Measurements from ENCODE around the gene PLCG2.

The PLCG2 gene

DNA sequence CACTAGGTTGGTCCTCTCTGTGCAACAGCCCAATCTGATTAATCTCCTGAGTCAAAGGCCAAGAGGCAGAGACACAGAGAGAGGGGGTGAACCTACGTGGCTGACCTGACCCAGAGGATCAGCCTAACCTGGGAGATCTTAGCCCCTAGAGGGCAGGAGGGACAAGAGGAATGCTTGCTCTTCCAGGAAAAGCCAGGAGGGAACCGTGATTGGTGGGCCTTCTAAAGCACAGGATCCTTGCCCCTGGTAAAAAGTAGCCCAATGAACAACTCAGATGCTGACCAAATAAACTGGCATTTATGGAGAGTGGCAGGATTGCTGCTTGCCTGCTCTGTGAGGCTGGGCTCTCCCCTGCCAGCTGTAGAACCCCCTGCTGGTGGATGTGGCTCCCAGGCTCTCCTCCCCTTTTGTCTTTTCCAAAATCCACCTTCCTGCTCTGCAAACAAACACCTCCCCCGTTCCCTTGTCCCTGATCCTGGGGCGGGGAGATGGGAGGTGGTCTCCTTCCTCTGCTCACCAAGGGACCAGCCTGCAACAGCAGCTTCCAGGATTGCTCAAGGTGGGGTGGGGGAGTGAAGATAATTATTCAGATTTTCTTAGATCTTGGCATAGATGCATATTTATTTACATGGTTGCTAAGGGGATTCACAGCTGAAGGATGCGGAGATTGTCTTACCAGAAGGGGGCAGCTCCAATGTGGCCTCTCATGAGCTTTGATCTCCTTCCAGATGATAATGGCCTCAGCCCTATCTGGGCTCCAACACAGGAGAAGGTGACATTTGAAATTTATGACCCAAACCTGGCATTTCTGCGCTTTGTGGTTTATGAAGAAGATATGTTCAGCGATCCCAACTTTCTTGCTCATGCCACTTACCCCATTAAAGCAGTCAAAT is 160.3 kb downstream of the PLCG2 start:
- Histone ChIP-seq H3K36me3 (ENCODE audit: control insufficient read depth, insufficient read depth, low read length) (no peaks in the 10 kb centered on the region), H3K27ac (ENCODE audit: low read depth, low read length) (no peak overlapping the region), H3K27me3 (ENCODE audit: control insufficient read depth, insufficient read depth, low read length) (no peaks in the 10 kb centered on the region), H3K4me1 (ENCODE audit: control insufficient read depth, insufficient read depth, low read length) (no peaks in the 10 kb centered on the region), H3K4me3 (ENCODE audit: low read length) (no peak overlapping the region), H3K9ac (ENCODE audit: low read length) (no peak overlapping the region)

DNA sequence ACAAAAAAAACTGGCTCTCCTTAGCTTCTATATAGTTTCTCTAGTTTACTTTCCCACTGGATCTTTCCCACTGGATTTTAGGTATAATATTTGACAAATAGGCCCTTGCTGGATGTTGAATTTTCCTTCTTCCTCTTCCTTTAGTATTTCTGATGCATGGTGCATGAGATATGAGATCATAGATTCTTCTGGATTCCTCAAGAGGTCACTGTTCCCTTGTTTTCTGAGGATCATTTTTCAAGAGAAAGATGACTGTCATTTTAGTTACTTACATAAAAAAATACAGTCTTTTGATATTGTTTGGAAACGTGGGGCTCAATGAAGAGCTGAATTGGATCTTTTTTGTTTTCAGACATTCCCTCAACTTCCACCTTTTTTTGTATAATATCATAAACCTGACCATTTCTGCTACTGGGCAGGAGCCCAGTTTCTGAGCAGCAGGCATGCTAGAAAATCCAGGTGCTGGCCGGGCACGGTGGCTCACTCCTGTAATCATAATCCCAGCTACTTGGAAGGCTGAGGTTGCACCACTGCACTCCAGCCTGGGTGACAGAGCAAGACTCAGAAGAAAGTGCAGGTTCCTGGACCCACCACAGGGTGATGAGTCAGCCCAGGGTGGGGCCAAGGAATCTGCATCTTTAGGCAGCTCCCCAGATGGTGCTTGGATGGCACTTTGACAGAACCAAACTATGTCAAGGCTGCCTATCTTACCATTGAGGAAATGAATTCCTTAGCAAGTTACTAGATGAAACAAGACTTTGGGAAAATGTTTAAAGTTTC is 161.9 kb downstream of the PLCG2 start:
- Histone ChIP-seq H3K27ac (ENCODE audit: low read depth, low read length) (no peak overlapping the region), H3K4me3 (ENCODE audit: low read length) (no peak overlapping the region), H3K4me1 (ENCODE audit: control insufficient read depth, insufficient read depth, low read length) (no peaks in the 10 kb centered on the region), H3K9ac (ENCODE audit: low read length) (no peak overlapping the region), H3K36me3 (ENCODE audit: control insufficient read depth, insufficient read depth, low read length) (no peaks in the 10 kb centered on the region), H3K27me3 (ENCODE audit: control insufficient read depth, insufficient read depth, low read length) (no peaks in the 10 kb centered on the region)

DNA sequence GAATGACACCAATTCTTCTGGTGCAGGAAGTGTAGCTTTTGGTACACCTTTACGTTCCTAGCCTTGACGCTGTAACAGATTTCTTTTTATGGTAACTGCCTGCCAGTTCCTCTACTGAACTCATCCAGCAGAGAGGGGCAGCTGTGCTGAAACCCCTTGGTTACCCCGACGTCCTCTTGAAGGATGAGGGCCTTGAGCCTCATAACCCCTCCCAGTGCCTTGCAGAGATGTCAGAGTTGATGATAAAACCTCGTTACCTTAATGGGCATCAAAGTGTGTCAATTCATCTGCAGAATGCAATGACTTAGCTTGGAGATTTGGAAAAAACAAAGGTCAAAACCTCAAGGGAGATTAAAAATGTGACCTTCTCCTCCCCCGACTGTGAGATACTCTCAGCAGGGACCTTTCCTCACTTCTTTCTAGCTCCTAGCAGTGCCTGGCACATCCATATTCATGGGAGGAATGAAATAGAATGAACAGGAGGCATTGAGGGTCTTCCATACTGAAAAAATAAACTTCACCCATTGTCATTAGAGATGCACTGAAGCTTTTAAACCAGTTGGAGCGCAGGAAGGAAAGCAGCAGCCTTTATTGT is 163.0 kb downstream of the PLCG2 start:
- Histone ChIP-seq H3K4me1 (ENCODE audit: control insufficient read depth, insufficient read depth, low read length) (no peaks in the 10 kb centered on the region), H3K9ac (ENCODE audit: low read length) (no peak overlapping the region), H3K4me3 (ENCODE audit: low read length) (no peak overlapping the region), H3K27ac (ENCODE audit: low read depth, low read length) (no peak overlapping the region), H3K27me3 (ENCODE audit: control insufficient read depth, insufficient read depth, low read length) (no peaks in the 10 kb centered on the region), H3K36me3 (ENCODE audit: control insufficient read depth, insufficient read depth, low read length) (no peaks in the 10 kb centered on the region)

DNA sequence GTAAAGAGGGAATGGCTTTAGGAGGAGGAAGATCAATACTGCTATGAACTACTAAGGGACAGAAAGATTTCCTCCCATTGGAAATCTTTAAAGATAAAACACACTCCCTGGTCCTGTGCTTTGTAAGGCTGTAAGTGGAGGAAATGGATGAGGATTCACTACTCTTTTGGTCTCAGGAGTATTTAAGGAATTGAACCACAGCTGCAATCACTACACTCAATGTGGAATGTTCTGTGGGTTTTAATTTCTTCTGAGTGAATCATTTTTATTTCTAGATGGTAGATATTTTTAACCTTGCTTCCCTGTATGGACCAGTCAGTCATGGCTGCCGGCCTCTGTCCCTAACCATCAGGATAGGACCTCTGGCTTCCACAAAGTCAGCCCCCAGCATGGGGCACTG is 166.6 kb downstream of the PLCG2 start:
- Histone ChIP-seq H3K9ac (ENCODE audit: low read length) (no peak overlapping the region), H3K27ac (ENCODE audit: low read depth, low read length) (no peak overlapping the region), H3K27me3 (ENCODE audit: control insufficient read depth, insufficient read depth, low read length) (no peaks in the 10 kb centered on the region), H3K4me1 (ENCODE audit: control insufficient read depth, insufficient read depth, low read length) (no peaks in the 10 kb centered on the region), H3K4me3 (ENCODE audit: low read length) (no peak overlapping the region), H3K36me3 (ENCODE audit: control insufficient read depth, insufficient read depth, low read length) (no peaks in the 10 kb centered on the region)

DNA sequence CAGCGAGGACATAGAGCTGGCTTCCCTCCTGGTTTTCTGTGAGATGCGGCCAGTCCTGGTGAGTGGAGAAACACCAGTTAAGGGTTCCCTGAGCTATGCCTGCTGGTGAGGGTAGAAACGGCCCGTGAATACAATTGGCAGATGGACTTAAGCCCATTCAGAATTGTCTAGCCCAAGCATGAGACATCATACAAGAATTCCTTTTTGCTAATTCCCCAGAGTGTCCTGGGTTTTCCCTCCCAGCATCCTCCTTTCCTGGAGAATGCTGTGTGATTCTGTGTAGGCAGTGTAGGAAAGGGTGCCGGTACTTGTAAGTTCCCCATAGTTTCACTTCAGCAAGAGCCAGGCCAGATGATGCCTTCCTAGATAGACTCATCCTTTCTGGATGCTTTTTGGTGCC is 167.1 kb downstream of the PLCG2 start:
- Histone ChIP-seq H3K27me3 (ENCODE audit: control insufficient read depth, insufficient read depth, low read length) (no peaks in the 10 kb centered on the region), H3K9ac (ENCODE audit: low read length) (no peak overlapping the region), H3K36me3 (ENCODE audit: control insufficient read depth, insufficient read depth, low read length) (no peaks in the 10 kb centered on the region), H3K27ac (ENCODE audit: low read depth, low read length) (no peak overlapping the region), H3K4me1 (ENCODE audit: control insufficient read depth, insufficient read depth, low read length) (no peaks in the 10 kb centered on the region), H3K4me3 (ENCODE audit: low read length) (no peak overlapping the region)

DNA sequence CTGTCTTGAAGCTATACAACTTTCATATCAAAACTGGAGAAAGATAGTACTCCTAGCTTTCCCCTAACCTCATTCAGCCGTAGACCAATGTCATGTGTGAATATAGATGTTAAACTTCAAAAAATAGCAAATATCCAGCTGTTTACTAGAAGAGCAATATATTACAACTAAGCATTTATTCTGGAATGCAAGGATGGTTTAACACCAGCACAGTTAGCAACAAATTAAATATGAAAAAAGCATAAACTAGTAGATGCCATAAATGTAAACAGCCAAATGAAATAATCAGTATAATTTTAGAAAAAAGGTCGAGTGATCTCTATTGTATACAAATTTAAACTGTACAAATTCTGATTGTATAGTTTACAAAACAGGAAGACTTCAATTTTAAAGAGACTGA is 172.5 kb downstream of the PLCG2 start:
- H3K36me3 ChIP-seq (ENCODE audit: control insufficient read depth, insufficient read depth, low read length): no peaks in the 10 kb centered on the region
- no peak overlapping the region for H3K4me3 ChIP-seq (ENCODE audit: low read length)
- no peaks in the 10 kb centered on the region for H3K27me3 ChIP-seq (ENCODE audit: control insufficient read depth, insufficient read depth, low read length)
- no peaks in the 10 kb centered on the region for H3K4me1 ChIP-seq (ENCODE audit: control insufficient read depth, insufficient read depth, low read length)
- H3K9ac ChIP-seq (ENCODE audit: low read length): no peak overlapping the region
- no peak overlapping the region for H3K27ac ChIP-seq (ENCODE audit: low read depth, low read length)

DNA sequence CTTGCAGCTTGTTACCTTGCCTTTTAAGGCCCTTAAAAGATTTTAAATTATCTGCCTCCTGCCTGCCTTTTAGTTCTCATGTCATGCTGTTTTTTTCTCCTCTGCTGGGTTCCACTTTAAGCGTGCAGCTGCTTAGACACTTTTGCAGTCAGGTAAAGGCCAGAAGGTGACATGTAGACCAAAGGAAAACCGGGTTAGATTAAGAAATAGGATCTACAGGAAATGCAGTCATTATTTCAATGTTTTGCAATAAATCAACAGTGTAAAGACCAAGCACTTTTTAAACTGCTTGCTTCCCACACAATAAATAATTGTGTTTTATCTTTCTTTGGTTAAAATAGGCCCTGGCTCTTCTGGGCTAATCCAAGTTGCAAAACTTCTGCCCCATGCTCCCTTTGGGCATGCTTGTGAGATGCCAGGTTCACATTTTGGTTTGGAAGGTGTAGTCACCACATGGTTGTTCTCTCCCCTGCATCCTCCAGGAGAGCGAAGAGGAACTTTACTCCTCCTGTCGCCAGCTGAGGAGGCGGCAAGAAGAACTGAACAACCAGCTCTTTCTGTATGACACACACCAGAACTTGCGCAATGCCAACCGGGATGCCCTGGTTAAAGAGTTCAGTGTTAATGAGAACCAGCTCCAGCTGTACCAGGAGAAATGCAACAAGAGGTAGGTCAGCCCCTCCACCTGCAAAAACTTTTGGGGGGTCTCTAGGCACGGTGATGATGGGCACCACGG is 177.3 kb downstream of the PLCG2 start:
- H3K4me3 ChIP-seq (ENCODE audit: low read length): no peak overlapping the region
- no peak overlapping the region for H3K9ac ChIP-seq (ENCODE audit: low read length)
- H3K36me3 ChIP-seq (ENCODE audit: control insufficient read depth, insufficient read depth, low read length): peaks cover 5% of the 10 kb centered on the region
- no peaks in the 10 kb centered on the region for H3K4me1 ChIP-seq (ENCODE audit: control insufficient read depth, insufficient read depth, low read length)
- no peaks in the 10 kb centered on the region for H3K27me3 ChIP-seq (ENCODE audit: control insufficient read depth, insufficient read depth, low read length)
- no peak overlapping the region for H3K27ac ChIP-seq (ENCODE audit: low read depth, low read length)

DNA sequence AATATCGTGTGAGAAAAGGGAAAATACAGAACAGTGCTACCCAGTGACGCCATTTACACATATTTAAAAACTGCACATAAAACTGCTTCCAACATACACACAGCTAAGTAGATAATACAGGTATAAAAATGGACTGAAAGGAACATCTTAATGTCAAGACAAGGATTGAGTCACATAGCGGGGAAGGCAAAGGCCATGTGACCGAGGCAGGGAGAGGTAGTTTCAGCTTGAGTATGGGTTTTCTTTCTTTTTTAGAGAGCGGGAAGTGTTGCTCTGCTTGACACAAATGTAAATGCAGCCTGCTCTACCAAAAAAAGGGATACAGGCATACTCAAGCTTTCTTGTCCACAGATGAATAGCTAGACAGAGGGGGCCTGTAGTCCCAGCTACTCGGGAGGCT is 185.7 kb downstream of the PLCG2 start:
- Histone ChIP-seq H3K27ac (ENCODE audit: low read depth, low read length) (no peak overlapping the region), H3K4me1 (ENCODE audit: control insufficient read depth, insufficient read depth, low read length) (no peaks in the 10 kb centered on the region), H3K4me3 (ENCODE audit: low read length) (no peak overlapping the region), H3K36me3 (ENCODE audit: control insufficient read depth, insufficient read depth, low read length) (no peaks in the 10 kb centered on the region), H3K27me3 (ENCODE audit: control insufficient read depth, insufficient read depth, low read length) (no peaks in the 10 kb centered on the region), H3K9ac (ENCODE audit: low read length) (no peak overlapping the region)

DNA sequence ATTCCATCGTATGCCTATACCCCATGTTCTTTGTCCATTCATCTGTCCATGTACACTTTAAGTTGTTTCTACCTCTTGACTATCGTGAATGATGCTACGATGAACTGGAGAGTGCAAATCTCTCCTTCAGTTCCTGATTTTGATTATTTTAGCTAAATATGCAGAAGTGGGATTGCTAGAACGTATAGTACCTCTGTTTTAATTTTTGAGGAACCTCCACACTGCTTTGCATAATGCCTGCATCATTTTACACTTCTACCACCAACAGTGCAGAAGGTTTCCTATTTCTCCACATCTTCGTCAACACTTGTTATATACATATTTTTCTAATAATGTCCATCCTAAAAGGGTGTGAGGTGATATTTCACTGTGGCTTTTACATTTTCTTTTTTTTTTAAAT is 188.3 kb downstream of the PLCG2 start:
- no peaks in the 10 kb centered on the region for H3K4me1 ChIP-seq (ENCODE audit: control insufficient read depth, insufficient read depth, low read length)
- no peaks in the 10 kb centered on the region for H3K27me3 ChIP-seq (ENCODE audit: control insufficient read depth, insufficient read depth, low read length)
- H3K4me3 ChIP-seq (ENCODE audit: low read length): no peak overlapping the region
- no peak overlapping the region for H3K27ac ChIP-seq (ENCODE audit: low read depth, low read length)
- H3K36me3 ChIP-seq (ENCODE audit: control insufficient read depth, insufficient read depth, low read length): no peaks in the 10 kb centered on the region
- no peak overlapping the region for H3K9ac ChIP-seq (ENCODE audit: low read length)

DNA sequence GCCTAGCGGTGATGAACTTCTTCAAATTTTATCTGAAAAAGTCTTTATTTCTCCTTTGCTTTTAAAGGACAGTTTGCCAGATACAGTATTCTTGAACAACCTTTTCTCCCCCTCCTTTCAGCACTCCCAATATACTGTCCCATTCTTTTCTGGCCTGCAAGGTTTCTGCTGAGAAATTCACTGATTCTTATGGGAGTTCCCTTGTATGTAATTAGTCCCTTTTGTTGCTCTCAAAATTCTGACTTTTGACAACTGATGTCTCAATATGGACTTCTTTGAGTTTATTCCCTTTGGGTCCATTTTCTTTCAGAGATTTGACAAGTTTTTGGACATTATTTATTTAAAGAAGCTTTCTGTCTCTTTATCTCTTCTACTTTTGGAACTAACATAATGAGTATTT is 192.8 kb downstream of the PLCG2 start:
- Histone ChIP-seq H3K9ac (ENCODE audit: low read length) (no peak overlapping the region), H3K27ac (ENCODE audit: low read depth, low read length) (no peak overlapping the region), H3K27me3 (ENCODE audit: control insufficient read depth, insufficient read depth, low read length) (no peaks in the 10 kb centered on the region), H3K4me3 (ENCODE audit: low read length) (no peak overlapping the region), H3K4me1 (ENCODE audit: control insufficient read depth, insufficient read depth, low read length) (no peaks in the 10 kb centered on the region), H3K36me3 (ENCODE audit: control insufficient read depth, insufficient read depth, low read length) (no peaks in the 10 kb centered on the region)

DNA sequence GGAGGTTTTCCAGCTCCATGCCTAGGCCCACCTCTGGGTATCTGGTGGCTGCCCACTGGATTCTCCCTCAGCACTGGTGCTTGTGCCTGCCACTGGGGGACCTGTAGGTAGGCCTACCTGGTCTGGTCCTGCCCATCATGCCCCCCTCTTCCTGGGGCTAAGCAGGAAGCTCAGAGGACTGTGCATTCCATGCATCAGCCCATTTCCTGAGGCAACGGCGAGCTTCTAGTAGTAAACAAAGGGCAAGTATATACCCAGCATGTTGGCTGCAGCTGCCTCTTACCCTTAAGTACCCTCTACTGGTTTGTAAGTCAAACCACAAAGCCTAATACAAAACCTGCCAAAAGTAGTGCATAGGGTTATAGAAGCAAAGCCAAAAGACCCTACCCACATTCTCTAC is 194.6 kb downstream of the PLCG2 start:
- Histone ChIP-seq H3K27ac (ENCODE audit: low read depth, low read length) (no peak overlapping the region), H3K4me1 (ENCODE audit: control insufficient read depth, insufficient read depth, low read length) (no peaks in the 10 kb centered on the region), H3K27me3 (ENCODE audit: control insufficient read depth, insufficient read depth, low read length) (no peaks in the 10 kb centered on the region), H3K9ac (ENCODE audit: low read length) (no peak overlapping the region), H3K36me3 (ENCODE audit: control insufficient read depth, insufficient read depth, low read length) (no peaks in the 10 kb centered on the region), H3K4me3 (ENCODE audit: low read length) (no peak overlapping the region)

DNA sequence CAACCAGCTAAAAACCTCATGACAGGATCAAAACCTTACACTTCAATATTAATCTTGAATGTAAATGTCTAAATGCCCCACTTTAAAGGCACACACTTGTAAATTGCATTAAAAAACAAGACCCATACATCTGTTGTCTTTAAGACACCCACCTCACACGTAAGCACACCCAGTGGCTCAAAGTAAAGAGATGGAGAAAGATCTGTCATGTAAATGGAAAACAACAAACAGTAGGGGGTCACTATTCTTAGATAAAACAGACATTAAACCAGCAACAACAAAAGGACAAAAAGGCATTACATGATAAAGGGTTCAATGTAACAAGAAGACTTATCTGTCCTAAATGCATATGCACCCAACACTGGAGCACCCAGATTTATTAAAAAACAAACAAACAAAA is 196.5 kb downstream of the PLCG2 start:
- Histone ChIP-seq H3K27me3 (ENCODE audit: control insufficient read depth, insufficient read depth, low read length) (no peaks in the 10 kb centered on the region), H3K9ac (ENCODE audit: low read length) (no peak overlapping the region), H3K36me3 (ENCODE audit: control insufficient read depth, insufficient read depth, low read length) (no peaks in the 10 kb centered on the region), H3K4me3 (ENCODE audit: low read length) (no peak overlapping the region), H3K27ac (ENCODE audit: low read depth, low read length) (no peak overlapping the region), H3K4me1 (ENCODE audit: control insufficient read depth, insufficient read depth, low read length) (no peaks in the 10 kb centered on the region)
